Esophagus muscularis mucosa (tissue), 4 donors: ENCODE results near the gene CRELD1. TPM values are rescaled to one million over a fixed set of nuclear protein-coding genes. Genes with fewer than 3 reads are reported as not detected.

Experiments
- small RNA-seq, 3 donors: library from RNA; depleted of rRNA; stranded (forward); fragments of <200 nt; gene quantifications; one replicate each; pipeline ENCODE3, GENCODE V24; 2016
- total RNA-seq, 4 donors: library from RNA; depleted of rRNA; stranded (reverse); fragments of >200 nt; gene quantifications; one replicate each; pipeline versions ENCODE4 v1.1.0 to v1.2.1, GENCODE V29; 2016

Gene CRELD1
- total RNA-seq, 4 donors from 2014 or later = 38.6 to 62.9 (median 52.0) TPM

Small RNAs within 50 kb of the gene (small RNA-seq; reads per million reads assigned to genes)
- 0 reads per million in 3 donors for gene RNU6-882P

Other genes with a start within 250 kb of the CRELD1 start
- gene CPNE9, start 230.0 kb upstream of the CRELD1 start, total RNA-seq = under 1 TPM in 2 of 4 donors, not detected in 2; 0.33 to 0.42 TPM
- 10 to 100 TPM; 16.2 to 23.3 (median 21.1) TPM for gene BRPF1, start 202.1 kb upstream of the CRELD1 start, total RNA-seq
- 10 to 100 TPM; 18.6 to 28.3 (median 24.9) TPM for gene OGG1, start 183.9 kb upstream of the CRELD1 start, total RNA-seq
- gene CAMK1, start 163.9 kb upstream of the CRELD1 start, total RNA-seq = 10 to 100 TPM; 53.6 to 78.9 (median 70.2) TPM
- 10 to 100 TPM; 64.4 to 80.9 (median 74.6) TPM for gene TADA3, start 141.4 kb upstream of the CRELD1 start, total RNA-seq
- 100 to 1,000 TPM; 129 to 191 (median 164) TPM for gene ARPC4, start 140.8 kb upstream of the CRELD1 start, total RNA-seq
- gene TTLL3, start 123.6 kb upstream of the CRELD1 start, total RNA-seq = 10 to 100 TPM; 15.5 to 56.5 (median 25.6) TPM
- gene RPUSD3, start 89.8 kb upstream of the CRELD1 start, total RNA-seq = 10 to 100 TPM; 33.0 to 48.1 (median 45.0) TPM
- 1 to 10 TPM in 2 of 4 donors, under 1 TPM in 2; 0.78 to 2.4 (median 1.0) TPM for gene CIDEC, start 53.6 kb upstream of the CRELD1 start, total RNA-seq
- gene JAGN1, start 43.2 kb upstream of the CRELD1 start, total RNA-seq = 10 to 100 TPM; 17.9 to 39.8 (median 26.4) TPM
- 1 to 10 TPM in 3 of 4 donors, under 1 TPM in 1; 0.99 to 1.7 (median 1.2) TPM for gene IL17RE, start 31.0 kb upstream of the CRELD1 start, total RNA-seq
- 10 to 100 TPM; 40.3 to 60.4 (median 51.3) TPM for gene IL17RC, start 16.7 kb upstream of the CRELD1 start, total RNA-seq
- 1 to 10 TPM in 3 of 4 donors, under 1 TPM in 1; 0.83 to 2.5 (median 2.0) TPM for gene PRRT3, start 18.6 kb downstream of the CRELD1 start, total RNA-seq
- gene EMC3, start 53.0 kb downstream of the CRELD1 start, total RNA-seq = 10 to 100 TPM; 36.5 to 72.6 (median 56.1) TPM
- 1 to 10 TPM in 2 of 4 donors, under 1 TPM in 2; 0.52 to 2.3 (median 1.1) TPM for gene FANCD2, start 92.6 kb downstream of the CRELD1 start, total RNA-seq
- not detected for gene FANCD2OS, start 174.4 kb downstream of the CRELD1 start, total RNA-seq
- 100 to 1,000 TPM; 107 to 148 (median 142) TPM for gene BRK1, start 181.8 kb downstream of the CRELD1 start, total RNA-seq
- gene VHL, start 207.9 kb downstream of the CRELD1 start, total RNA-seq = 10 to 100 TPM; 17.6 to 29.5 (median 22.2) TPM
- 1 to 10 TPM; 2.5 to 3.2 (median 2.8) TPM for gene IRAK2, start 231.1 kb downstream of the CRELD1 start, total RNA-seq